DMS114 treated with DMSO at 0.1 percent for 48 hours (cell line): ENCODE results near the gene TEX11.
"Not testable (repeated sequence)": the region's sequence is repeated elsewhere in the genome, so short reads cannot be mapped to it uniquely, and the experiment has no call there.

ENCODE experiments used
- DNase-seq: peaks from one replicate; lab custom pipeline; 2025; ENCODE audit not compliant: unreplicated experiment; lab: John Stamatoyannopoulos, UW

Gene TEX11

DNA sequence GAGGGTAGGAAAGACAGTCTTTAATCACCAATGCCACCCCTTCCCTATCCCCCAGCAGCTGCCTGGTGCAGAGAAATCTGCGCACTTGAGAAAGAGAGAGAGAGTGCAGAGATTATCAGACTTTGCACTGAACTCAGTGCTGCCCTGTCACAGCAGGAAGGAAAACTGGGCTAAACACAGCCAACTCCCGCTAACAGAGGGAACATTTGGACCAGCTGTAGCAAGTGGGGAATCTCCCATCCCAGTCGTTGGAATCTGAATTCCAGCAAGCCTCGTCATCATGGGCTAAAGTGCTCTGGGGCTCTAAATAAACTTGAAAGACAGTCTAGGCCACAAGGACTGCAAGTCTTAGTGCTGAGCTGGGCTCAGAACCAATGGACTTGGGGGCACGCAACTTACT lies 295.2 kb downstream of the TEX11 start:
- DNase-seq = no peak

DNA sequence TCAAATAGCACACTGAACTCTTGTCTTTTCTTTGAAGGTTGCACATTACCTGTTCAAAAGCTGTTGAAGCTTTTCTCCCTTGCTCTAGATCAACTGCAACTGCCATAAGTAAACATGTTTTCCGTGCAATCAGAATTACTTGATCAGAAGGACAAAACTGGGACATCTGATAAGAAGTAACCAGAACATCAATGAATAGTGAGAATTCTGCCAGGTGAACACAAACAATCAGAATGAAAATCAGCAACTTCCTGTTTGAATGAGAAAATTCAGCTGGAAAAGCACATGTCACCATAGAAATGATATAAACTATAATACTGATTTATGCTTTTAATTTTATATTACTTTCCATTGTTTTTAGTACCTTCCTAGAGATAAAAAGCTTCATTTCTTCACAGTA lies 303.2 kb downstream of the TEX11 start:
- DNase-seq = no peak

DNA sequence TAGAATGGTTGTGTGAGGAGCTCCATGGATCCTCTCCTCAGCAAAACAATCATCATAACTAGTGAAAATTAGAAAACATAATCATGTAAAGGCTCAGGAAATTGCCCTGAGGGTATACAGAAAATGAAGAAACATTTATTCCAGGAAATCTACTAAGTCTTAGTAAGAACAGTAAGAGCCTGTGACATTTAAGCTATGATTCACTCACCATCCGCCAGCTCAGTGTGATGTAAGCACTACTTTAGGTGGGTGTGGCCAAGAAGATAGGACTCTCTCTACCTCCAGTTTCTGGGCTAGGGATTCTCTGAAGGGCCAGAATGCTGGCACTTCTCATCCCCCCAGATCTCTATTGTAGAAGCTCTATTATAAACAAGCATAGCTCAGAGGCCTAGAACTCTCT lies 316.4 kb downstream of the TEX11 start:
- DNase-seq = no peak

DNA sequence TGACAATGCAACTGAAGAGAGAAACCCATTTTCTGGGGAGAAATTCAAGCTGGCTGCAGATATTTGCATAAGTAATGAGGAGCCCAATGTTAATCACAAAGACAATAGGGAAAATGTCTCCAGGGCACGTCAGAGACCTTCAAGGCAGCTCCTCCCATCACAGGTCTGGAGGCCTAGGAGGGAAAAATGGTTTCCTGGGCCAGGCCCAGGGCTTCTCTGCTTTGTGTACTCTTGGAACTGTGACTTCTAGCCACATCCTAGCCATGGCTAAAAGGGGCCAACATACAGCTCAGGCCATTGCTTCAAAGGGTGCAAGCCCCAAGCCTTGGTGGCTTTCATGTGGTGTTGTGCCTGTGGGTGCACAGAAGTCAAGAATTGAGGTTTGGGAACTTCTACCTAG lies 321.4 kb downstream of the TEX11 start:
- DNase-seq = not testable (repeated sequence)

DNA sequence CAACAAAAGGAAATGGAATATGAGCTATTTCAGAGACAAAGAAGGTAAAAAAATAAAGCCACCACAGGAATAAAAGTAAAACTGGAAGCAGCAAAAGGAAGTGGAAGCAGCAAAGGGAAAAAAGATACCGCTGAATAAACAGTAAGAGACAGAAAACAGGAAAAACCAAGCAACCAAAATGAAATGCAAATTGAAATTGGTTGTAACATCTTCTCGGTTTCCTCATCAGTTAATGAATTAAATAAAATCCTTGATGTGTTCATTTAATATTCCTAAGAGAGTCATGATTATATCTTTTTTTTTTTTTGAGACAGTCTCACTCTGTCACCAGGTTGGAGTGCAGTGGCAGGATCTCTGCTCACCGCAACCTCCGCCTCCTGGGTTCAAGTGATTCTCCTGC lies 331.1 kb downstream of the TEX11 start:
- no peak for DNase-seq

DNA sequence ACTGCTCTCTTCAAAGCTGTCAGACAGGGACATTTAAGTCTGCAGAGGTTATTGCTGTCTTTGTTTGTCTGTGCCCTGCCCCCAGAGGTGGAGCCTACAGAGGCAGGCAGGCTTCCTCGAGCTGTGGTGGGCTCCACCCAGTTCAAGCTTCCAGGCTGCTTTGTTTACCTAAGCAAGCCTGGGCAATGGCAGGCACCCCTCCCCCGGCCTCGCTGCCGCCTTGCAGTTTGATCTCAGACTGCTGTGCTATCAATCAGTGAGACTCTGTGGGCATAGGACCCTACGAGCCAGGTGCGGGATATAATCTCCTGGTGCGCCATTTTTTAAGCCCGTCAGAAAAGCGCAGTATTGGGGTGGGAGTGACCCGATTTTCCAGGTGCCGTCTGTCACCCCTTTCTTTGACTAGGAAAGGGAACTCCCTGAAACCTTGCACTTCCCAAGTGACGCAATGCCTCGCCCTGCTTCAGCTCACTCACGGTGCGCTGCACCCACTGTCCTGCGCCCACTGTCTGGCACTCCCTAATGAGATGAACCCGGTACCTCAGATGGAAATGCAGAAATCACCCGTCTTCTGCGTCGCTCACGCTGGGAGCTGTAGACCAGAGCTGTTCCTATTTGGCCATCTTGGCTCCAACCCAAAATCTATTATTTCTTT lies 338.5 kb downstream of the TEX11 start:
- not testable (repeated sequence) for DNase-seq

DNA sequence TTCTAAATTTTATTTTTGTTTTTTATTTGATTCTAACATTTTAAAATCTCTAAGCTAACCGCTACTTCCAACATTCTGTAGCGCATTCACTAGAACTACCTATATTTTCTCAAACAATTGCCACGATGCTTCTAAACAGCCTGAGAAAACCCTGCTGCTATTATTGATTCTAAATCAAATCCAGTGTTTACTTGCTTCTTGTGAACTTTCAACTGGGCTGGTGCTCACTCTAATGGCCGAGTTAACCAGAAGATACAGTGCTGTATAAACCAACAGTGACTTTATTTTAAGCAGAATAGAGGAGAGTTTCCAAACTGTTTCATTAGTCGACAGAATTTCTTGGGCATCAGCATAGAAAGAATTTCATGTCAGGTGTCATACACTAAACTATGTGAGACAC lies 353.6 kb downstream of the TEX11 start:
- DNase-seq = no peak

DNA sequence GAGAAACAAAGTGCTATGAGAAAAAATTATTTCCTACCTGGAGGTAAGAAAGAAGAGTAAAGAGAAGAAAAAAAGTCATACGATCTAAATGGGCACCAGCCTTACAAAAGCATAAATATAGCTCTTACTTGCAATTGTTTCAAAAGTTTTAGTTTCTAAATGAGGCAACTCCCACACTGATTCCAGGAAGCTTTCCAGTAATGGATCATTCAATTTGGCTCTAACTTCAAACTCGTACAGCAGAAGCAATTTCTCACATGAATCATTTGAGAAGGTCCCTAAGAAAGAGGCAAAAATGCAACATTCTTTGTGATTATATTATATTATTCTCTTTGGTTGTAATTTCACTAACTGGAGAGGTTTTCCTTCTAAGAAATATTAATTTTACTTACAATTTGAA lies 354.0 kb downstream of the TEX11 start:
- no peak for DNase-seq

DNA sequence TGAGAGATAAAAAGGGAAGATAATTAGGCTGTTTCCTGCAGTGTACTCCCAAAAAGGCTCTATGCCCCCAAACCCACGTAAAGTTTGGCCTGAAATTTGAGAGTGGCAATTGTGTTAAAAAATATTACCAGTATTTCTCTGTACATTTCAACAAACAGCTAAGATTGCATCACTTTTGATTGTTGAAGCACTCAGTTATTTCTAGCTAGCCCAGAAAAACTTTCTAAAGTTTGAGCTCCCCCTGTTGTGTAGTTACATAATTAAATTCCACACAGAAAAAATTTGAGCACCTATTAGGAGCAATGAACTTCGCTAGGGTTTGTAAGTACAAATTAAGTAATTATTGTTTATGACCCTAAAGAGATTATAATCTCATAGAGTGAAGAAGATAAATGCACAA lies 354.4 kb downstream of the TEX11 start:
- DNase-seq = no peak

DNA sequence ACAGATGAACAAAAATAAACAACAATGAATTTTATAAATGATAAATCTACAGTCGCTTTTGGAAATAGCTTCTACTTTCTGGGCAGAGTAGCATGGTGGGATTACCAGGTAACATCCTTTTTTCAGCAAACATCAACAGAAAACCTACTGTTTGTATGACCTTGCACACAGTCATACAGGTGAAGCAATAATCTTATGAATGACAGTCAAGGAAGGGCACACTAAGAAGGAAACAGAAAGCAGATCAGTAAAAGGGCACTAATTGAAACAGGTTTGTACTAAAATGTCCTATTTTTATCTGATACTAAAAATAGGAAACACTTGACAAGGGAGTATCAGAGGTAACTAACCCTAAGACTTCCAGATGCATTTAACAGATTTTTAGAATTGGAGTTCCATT lies 355.0 kb downstream of the TEX11 start:
- no peak for DNase-seq

DNA sequence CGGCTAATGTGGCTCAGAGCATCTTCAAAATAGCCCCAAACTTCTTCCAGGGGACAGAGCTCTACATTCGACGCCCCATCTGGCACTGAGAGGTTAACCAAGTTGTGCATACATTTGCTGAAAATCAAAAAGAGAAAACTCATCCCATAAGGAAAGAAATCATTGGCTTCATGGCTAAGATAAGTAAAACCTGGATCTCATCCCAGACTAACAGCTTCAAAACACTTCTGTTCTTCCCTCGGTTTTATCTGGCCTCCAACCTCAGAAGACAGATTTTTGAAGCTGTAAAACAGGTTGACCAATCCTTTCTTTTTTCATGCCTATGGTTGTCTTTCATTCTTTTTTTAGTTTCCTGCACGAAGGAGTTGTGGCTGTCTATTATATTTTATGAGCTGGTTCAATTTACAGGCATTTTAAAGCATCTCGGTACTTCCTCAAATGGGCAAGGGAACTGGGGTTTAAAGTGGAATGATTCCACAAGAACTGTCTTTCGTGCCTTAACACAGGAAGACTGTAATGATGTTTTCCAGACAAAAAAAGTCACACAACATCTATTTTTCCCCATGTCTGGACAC lies 356.3 kb downstream of the TEX11 start:
- no peak for DNase-seq

DNA sequence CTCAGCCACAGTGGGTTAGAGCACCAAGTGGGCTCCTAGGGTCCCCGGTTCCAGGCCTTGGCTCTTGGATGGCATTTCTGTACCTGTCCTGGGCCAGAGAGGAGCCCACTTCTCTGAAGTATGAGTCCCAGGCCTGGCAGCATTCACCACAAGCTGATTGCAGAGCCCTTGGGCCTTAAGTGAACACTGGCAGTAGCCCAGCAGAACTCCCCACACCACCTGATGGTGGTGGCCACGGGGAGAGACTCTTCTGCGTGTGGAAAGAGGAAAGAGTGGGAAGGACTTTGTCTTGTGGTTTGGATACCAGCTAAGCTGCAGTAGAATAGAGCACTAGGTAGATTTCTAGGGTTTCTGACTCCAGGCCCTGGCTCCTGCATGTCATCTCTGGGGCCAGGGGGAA lies 359.1 kb downstream of the TEX11 start:
- no peak for DNase-seq

DNA sequence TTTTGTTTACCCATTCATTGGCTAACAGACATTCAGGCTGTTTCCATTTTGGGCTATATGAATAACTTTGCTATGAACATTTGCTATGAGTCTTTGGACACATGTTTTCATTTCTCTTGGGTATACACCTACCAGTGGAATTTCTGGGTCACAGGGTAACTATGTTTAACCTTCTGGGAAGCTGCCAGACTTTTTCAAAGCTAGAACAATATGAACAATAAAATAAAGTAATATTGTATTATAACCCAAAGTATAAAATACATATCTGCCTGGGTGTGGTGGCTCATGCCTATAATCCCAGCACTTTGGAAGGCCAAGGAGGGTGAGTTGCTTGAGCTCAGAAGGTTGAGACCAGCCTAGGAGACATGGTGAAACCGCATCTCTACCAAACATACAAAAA lies 373.3 kb downstream of the TEX11 start:
- DNase-seq = no peak

DNA sequence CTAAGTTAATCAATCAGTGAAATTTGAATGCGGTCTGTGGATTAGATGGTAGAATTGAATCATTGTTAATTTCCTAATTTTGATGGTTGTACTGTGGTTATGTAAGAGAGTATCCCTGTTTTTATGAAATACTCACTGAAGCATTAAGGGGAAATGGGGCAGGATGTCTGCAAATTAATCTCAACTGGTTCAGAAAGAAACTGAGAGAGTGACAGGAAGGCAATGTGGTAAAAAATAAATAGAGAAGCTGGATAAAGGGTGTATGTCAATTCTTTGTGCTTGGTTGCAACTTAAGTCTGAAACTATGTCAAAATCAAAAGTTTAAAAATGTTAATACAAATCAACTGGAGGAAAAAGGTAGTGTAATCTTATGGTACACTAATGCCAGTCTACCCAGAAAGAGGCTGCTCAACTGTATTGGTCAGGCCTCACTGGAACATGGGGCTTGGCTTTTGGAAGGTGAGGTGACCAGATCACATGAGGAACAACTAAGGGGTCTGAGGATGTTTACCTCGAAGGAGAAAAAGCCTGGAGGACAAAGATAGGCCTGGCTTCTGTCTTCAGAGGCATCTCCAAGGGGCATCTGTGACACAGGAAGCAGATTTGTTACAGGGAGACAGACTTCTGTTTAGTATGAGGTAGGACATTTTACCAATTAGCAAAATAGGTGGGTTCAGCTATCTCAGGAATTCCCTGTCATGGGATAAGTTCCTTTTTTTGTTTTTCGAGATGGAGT lies 380.7 kb downstream of the TEX11 start:
- no peak for DNase-seq

DNA sequence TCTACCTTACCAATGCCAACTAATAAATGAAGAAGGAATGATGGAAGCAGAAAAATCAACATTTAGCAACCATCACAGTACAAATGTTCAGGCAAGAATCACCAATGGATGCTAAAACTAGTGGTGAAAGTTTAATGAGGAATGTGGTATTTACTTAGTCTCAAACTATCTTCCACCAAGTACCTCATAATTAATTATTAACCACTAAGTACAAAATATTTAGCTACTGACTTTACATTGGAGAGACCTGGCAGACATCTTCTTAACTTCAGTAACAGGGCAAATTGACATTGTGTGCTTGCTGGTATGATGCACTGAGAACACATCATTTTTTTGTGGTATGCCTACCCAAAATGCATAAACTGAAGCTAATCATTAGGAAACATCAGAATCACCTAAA lies 381.5 kb downstream of the TEX11 start:
- DNase-seq = no peak

DNA sequence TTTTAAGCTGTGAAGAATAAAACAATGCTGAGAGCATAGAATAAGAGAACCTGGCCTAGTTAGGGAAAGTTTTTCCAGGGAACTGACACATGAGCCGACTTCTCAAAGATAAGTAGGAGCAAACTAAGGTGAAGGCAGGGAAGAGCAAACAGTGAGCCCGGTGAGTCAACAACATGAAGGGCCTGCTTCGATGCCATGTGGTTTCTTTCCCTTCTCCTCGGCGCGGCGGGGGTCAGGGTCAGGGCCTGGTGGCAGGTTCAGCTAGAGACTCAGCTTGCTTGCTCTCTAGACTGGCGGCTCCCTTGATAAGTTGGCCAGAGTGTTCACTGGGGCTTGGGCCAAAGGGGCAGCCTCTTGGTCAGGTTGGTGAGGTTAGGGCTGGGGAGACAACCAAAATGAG lies 382.8 kb downstream of the TEX11 start:
- no peak for DNase-seq

DNA sequence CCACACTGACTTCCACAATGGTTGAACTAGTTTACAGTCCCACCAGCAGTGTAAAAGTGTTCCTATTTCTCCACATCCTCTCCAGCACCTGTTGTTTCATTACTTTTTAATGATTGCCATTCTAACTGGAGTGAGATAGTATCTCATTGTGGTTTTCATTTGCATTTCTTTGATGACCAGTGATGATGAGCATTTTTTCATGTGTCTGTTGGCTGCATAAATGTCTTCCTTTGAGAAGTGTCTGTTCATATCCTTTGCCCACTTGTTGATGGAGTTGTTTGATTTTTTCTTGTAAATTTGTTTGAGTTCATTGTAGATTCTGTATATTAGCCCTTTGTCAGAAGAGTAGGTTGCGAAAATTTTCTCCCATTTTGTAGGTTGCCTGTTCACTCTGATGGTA lies 392.8 kb downstream of the TEX11 start:
- not testable (repeated sequence) for DNase-seq

DNA sequence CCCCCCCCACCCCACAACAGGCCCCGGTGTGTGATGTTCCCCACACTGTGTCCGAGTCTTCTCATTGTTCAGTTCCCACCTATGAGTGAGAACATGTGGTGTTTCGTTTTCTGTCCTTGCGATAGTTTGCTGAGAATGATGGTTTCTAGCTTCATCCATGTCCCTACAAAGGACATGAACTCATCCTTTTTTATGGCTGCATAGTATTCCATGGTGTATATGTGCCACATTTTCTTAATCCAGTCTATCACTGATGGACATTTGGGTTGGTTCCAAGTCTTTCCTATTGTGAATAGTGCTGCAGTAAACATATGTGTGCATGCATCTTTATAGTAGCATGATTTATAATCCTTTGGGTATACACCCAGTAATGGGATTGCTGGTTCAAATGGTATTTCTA lies 393.2 kb downstream of the TEX11 start:
- DNase-seq = not testable (repeated sequence)

DNA sequence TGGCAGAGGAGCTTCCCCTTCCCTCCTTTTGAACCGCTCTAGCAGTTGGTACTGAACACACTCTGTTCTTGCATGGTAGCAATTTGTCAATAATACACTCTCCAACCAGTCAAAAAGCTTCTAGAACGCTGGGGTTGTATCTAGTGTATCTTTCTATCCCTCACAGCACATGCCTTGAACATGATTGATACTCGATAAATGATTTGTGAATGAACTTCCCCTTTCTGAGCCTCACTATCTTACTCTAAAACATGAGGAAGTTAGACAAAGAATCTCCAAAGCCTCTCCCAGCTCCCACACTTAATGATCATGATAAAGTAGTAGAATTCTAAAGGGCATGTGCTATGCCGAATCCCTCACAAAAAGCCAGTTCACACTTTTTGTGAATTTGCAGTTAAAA lies 399.4 kb downstream of the TEX11 start:
- no peak for DNase-seq

DNA sequence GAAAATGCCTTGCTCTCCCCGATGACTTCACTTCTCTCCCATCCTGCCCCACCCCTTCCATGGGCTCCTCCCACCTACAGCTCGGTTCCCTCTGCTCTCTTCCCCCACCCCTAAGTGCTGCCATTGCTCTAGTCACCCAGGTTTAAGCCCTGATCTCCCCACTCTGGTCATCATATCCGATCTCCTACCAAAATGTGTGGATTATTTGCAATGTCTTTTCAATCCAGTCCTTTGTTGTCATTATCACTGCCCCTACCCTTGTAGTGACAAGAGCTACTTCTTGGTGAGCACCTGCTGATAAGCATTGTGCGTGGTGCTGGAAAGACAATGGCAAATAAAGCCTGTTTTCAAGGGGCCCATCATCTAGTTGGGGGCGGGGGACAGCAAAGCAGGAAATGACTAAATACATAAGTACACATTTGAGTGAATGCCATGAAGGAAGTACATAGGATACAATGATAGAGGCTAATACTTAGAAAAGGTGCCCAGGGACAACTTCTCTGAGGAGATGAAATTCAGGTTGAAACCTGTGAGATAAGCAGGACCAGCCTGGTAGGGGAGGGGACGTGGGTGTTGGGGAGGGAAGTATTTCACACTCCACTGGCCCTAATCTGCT lies 400.1 kb downstream of the TEX11 start:
- DNase-seq = no peak

DNA sequence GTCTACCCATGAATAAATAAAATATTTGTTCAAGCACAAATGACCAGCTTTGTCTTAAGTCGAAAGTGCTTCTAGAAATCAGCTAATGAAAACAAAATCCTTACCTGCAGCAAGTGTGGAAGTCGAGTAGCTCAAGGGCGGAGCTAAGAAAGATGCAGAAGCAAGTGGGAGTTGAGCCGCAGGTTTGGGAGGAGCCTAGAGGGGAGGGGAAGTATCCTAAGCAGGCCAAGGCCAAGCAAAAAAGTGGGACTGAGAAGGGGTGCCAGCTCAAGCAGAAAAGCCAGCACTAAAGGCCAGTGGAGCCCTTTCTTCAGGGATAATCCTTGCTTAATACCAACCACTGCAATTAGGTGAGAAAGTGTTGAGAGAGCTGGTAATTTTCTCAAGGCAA lies 403.1 kb downstream of the TEX11 start:
- DNase-seq = no peak

DNA sequence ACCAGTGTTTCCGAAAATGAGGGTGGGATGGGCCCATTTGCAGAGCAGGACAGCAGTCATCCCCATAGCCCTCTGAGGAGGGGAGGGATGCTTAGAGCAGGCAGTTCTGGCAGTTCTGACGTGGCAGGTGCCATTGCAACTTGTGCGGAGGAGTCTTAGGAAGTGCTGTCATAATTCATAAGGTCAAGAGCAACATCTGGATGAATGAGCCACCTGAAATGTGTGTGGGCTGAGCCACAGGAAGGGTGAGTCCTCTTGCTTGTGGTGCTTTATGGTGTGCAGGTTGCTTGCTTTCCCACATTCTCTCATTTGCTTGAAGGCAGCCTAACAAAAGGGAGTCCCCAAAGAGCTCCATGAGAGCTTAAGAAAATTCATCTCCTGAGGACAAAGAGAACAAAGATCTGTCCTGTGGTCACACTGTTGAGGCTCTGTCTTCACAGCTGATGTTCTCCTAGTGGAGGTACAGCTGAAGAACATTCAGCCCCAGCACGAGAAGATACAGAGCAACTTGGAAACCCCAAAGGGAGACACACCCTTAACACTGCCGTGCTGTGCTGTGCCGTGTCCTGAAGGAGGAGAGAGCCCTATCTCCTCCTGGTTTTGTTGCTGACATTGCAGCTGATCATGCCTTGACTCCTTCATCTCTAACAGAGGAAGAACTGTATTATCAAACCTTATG lies 403.6 kb downstream of the TEX11 start:
- no peak for DNase-seq
